Activated CD4-positive, alpha-beta T cell treated with anti-CD3 and anti-CD28 coated beads, Interleukin-2, amount 50 U/mL, for 4 hours (primary cell): ENCODE measurements around the gene TIAL1.
"Not testable (repeated sequence)": the region's sequence is repeated elsewhere in the genome, so short reads cannot be mapped to it uniquely, and the experiment has no call there.

Source experiments
- DNase-seq, 2 experiments: peaks; one replicate each; pipeline ENCODE4 v3.0.0-alpha.2; 2020

TIAL1 gene

GRCh38 chr10:119611433-119611832 is 14.7 kb upstream of the TIAL1 start:
- no peak for DNase-seq

DNA sequence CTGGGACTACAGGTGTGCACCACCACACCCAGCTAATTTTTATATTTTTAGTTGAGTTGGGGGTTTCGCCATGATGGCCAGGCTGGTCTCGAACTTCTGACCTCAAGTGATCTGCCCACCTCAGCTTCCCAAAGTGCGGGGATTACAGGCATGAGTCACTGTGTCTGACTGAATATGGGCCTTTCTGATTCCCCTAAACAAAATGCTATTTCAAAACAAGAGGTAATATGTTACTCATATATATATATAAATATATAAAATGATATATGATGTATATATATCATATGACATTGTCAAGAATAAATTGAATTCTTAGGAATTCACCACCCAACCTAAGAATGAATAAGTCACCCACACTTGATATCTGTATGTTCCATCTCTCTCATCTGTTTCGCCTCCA is 12.8 kb upstream of the TIAL1 start:
- no peak for DNase-seq

- DNase-seq = peak; percentile 10 to 15
Observed at GRCh38 chr10:119608316-119609155, 11.8 kb upstream of the TIAL1 start.

DNA sequence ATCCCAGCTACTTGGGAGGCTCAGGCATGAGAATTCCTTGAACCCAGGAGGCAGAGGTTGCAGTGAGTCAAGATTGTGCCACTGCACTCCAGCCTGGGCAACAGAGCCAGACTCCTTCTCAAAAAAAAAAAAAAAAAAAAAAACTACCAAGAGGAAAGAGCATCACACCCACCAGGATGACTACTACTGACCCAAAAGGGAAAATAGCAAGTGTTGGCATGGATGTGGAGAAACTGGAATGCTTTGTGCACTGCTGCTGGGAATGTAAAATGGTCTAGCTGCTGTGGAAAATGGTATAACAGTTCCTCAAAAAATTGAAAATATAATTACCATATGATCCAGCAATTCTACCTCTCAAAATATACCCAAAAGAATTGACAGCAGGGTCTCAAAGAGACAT is 7.7 kb upstream of the TIAL1 start:
- no peak for DNase-seq

DNA sequence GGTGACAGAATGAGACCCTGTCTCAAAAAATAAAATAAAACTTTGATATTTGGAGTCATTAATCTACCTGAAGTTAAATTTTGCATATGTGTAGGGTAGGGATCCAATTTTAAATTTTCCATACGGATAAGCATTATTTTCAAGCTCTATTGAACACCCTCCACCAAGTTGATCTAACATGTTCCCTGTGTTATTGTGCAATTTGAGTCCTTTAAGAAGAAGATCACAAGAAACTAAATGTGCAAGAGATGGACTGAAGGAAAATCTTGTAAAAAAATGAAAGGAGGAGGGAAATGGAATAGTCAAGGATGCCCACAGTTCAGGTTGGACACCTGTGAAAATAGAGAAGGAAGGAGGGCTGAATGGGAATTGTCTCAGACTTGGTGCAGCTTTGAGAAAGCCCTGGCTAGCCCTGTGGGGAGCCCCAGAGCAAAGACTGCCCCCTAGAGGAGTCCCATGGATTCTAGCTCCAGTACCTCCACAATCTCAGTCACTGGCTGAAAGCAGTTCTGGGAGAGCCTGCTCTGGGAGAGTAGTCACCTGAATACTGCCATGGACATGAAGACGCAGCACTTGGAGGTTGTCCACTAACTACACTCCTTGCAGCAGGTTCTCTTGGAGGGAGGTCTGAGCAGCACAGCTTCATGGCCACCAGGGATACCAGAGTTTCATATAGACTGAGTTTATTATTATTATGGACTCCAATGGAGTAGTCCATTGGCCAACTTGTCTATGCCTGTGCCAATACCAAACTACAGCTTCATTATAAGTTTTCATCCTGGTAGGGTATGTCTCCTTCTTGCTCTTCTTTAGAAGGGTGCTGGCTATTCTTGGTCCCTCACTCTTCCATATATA is 5.7 kb upstream of the TIAL1 start:
- DNase-seq = peak; percentile 11 to 24

- DNase-seq = no peak
Observed at GRCh38 chr10:119598397-119598796, 1.6 kb upstream of the TIAL1 start.

- no peak for DNase-seq
Observed at GRCh38 chr10:119597405-119598186, 832 bp upstream of the TIAL1 start.

- peak; percentile 62 to 64 for DNase-seq
Observed at GRCh38 chr10:119595676-119596515, 868 bp downstream of the TIAL1 start.

- no peak for DNase-seq
Observed at GRCh38 chr10:119595134-119595675, 1.6 kb downstream of the TIAL1 start.

- DNase-seq = no peak
Observed at GRCh38 chr10:119588071-119588470, 8.7 kb downstream of the TIAL1 start.

GRCh38 chr10:119578355-119578754 is 18.4 kb downstream of the TIAL1 start:
- no peak for DNase-seq

DNA sequence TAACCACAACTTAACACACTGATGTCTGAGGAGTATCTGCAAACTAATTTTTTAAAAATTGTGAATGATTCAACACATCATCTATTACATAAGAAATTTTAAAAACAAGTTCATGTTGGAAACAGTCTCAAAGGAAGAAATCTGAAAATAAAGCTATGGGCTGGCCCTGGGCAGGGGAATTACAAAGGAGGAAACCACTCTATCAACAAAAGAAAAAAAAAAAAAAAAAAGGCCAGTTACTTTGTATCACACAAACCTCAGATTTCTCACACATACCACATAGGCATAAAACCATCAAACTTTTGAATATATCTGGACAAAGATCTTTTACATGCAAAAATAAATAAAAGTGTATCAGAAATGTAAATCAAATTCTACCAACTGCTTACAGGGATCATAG is 20.8 kb downstream of the TIAL1 start:
- DNase-seq = no peak

- no peak for DNase-seq
Observed at GRCh38 chr10:119575506-119575905, 21.3 kb downstream of the TIAL1 start.

- DNase-seq = no peak
Observed at GRCh38 chr10:119567978-119568377, 28.8 kb downstream of the TIAL1 start.

DNA sequence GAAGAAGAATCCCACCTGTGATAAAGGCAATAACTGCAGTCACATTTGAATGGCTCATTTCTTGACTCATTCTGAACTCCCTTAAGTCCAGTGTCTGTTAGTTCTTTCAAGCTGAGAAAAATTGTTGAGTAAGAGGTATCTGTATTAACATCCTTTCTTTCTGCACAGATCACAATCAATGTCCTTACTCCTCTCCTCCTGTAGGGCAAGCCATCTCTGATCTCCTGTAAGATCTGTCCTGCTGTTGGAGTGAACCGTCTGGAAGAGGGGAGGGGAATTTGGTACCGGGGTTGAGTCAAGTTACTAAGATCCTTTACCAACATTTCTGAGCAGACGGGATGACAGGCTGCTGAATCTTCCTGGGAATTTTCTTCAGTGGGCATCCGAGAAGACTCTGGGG is 34.7 kb downstream of the TIAL1 start:
- DNase-seq = no peak

DNA sequence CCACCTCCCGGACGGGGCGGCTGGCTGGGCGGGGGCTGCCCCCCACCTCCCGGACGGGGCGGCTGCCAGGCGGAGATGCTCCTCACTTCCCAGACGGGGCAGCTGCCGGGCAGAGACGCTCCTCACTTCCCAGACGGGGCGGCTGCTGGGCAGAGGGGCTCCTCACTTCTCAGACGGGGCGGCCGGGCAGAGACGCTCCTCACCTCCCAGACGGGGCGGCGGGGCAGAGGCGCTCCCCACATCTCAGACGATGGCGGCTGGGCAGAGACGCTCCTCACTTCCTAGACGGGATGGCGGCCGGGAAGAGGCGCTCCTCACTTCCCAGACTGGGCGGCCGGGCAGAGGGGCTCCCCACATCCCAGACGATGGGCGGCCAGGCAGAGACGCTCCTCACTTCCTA is 37.3 kb downstream of the TIAL1 start:
- DNase-seq = not testable (repeated sequence)

DNA sequence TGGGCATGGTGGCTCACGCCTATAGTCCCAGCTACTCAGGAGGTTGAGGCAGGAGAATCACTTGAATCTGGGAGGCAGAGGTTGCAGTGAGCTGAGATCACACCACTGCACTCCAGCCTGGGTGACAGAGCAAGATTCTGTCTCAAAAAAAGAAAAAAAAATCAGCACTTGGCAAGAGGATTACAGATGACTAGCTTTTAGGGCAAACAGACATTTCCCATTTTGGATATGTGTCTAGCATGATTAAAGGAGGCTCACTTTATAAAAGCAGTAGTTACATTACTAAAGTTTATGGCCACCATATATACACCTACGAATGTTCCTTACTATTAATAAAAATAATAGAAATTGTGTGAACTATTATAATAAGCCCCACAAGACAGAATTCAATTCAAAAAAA is 40.7 kb downstream of the TIAL1 start:
- DNase-seq = not testable (repeated sequence)

GRCh38 chr10:119555178-119555784 is 41.5 kb downstream of the TIAL1 start:
- no peak for DNase-seq

- DNase-seq = no peak
Observed at GRCh38 chr10:119550827-119551226, 45.9 kb downstream of the TIAL1 start.

- DNase-seq = no peak
Observed at GRCh38 chr10:119549247-119549999, 47.3 kb downstream of the TIAL1 start.

- no peak for DNase-seq
Observed at GRCh38 chr10:119546009-119546408, 50.8 kb downstream of the TIAL1 start.
